Activated CD8-positive, alpha-beta memory T cell treated with anti-CD3 and anti-CD28 coated beads for 24 hours (primary cell): ENCODE measurements around the gene GABRQ.
"Not testable (repeated sequence)": the region's sequence is repeated elsewhere in the genome, so short reads cannot be mapped to it uniquely, and the experiment has no call there.

Source experiments
- DNase-seq: peaks from one replicate; pipeline ENCODE4 v3.0.0-alpha.2; 2020

Gene GABRQ

DNA sequence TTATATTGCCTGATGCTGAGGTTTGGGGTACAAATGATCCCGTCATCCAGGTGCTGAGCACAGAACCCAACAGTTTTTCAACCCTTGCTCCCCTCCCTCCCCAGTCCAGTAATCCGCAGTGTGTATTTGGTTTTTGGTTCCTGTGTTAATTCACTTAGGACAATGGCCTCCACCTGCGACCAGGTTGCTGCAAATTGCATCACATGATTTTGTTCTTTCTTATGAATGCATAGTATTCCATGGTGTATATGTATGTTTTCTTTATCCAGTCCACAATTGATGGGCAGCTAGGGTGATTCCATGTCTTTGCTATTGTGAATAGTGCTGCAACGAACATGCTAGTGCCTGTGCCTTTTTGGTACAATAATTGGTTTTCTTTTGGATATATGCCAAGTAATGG lies 25.4 kb downstream of the GABRQ start:
- no peak for DNase-seq

DNA sequence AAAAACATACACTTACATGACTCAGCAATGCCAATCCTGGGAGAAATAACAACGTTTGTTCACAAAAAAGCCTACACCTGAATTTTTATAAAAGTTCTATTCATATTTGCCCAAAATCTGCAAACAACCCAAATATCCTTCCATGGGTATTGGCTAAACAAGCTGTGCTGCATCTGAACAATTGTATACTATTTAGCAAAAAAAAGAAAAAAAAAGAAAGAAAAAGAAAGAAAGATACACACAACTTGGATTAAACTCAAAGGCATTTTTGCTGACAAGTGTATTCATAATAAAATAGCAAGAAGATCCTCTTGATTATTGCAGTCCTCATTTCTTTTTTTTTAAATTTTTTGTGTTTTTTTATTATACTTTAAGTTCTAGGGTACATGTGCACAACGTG lies 36.4 kb downstream of the GABRQ start:
- DNase-seq = no peak

DNA sequence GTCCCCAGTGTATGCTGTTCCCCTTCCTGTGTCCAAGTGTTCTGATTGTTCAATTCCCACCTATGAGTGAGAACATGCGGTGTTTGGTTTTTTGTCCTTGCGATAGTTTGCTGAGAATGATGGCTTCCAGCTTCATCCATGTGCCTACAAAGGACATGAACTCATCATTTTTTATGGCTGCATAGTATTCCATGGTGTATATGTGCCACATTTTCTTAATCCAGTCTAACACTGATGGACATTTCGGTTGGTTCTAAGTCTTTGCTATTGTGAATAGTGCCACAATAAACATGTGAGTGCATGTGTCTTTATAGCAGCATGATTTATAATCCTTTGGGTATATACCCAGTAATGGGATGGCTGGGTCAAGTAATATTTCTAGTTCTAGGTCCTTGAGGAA lies 37.0 kb downstream of the GABRQ start:
- not testable (repeated sequence) for DNase-seq

DNA sequence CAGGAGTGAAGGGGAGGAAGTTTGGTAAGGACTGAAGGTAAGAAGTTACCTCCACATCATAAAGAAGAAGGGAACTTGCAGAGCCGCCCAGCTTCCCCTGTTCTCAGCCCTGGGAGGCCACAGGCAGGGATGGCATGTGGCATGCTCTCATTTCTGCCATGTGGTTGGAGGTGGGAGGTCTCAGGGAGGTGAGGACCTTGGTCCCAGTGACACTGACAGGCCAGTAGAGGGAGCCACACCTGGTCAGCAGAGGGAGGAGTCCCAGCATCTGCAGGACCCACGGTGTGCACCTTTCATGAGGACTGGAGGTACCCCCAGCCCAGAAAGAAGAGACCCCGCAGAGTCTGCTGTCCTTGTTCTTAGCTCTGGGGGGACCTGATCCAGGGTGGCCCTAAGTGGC lies 43.3 kb downstream of the GABRQ start:
- DNase-seq = not testable (repeated sequence)

DNA sequence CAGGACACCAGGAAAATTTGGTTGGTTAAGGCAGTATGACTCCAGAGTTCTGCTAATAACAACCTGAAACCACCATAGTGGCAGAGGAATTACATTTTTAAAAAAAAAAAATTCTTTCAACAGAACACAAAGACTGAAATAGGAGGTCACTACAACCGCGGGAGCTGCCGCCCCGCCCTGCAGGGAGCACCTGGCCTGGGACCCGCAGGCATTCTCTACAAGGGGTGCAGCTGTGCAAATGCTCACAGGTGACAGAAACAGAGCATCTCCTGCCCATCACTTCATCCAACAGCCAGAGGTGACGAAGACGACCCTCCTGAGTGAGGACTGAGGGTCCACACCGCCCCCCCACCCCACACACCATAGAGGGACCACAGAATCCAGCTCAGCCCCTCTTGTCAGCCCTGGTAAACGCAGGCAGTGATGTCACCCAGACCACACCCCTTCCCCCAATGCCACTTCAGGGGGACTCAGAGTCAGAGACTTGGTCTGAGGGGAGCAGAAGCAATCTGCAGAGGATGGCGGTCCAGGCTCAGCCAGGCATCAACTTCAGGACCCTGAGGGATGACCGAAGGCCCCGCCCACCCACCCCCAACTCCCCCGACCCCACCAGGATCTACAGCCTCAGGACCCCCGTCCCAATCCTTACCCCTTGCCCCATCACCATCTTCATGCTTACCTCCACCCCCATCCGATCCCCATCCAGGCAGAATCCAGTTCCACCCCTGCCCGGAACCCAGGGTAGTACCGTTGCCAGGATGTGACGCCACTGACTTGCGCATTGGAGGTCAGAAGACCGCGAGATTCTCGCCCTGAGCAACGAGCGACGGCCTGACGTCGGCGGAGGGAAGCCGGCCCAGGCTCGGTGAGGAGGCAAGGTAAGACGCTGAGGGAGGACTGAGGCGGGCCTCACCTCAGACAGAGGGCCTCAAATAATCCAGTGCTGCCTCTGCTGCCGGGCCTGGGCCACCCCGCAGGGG lies 60.5 kb downstream of the GABRQ start, which contains the start of gene MAGEA3:
TSS of gene MAGEA3 (plus strand) at position 843 of the 980 bp plus-strand sequence. CDS start 2,039 bp downstream, outside the sequence.
- DNase-seq = not testable (repeated sequence)

DNA sequence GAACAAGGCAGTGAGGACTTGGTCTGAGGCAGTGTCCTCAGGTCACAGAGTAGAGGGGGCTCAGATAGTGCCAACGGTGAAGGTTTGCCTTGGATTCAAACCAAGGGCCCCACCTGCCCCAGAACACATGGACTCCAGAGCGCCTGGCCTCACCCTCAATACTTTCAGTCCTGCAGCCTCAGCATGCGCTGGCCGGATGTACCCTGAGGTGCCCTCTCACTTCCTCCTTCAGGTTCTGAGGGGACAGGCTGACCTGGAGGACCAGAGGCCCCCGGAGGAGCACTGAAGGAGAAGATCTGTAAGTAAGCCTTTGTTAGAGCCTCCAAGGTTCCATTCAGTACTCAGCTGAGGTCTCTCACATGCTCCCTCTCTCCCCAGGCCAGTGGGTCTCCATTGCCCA lies 62.7 kb downstream of the GABRQ start:
- DNase-seq = peak; percentile 50

DNA sequence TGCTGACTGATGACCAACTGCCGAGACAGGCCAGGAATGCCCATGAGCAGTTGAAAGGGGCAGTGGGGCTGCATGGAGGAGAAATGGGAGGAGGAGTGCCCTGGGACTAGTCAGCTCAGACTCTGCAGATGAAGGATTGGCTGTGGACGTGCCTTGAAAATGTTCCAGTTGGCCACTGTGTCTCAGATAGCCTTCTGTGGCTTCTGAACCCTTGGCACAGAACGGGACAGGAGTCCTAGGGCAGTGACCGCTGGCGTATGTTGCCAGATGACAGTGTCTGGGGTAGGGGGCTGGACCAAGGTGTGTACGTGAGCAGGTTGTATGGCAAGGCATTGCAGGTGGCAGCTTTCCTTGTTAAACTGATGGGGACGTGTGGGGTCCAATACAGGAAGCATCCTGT lies 68.8 kb downstream of the GABRQ start:
- DNase-seq = not testable (repeated sequence)
